Measurements from ENCODE around the gene NFIB.

DNA sequence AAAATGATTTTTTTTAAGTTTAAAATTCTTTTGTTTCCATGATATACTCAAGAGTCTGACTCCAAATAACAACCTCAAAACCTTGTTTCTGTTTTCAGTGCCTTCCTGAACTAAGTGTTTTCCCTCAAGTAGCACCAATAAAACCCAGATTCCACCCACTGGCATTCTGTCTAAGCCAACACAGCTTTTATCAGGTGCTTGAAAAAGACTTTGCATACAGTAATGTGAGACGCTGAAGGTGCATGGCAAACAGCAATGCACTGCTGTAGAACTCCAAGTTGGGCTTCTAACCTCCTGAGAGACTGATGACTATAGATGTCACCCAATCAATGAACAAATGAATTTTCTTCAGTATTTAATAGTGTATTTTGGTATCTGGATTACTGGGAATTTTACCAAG is 95.7 kb downstream of the NFIB start:
- TF ChIP-seq, protein P1, sequence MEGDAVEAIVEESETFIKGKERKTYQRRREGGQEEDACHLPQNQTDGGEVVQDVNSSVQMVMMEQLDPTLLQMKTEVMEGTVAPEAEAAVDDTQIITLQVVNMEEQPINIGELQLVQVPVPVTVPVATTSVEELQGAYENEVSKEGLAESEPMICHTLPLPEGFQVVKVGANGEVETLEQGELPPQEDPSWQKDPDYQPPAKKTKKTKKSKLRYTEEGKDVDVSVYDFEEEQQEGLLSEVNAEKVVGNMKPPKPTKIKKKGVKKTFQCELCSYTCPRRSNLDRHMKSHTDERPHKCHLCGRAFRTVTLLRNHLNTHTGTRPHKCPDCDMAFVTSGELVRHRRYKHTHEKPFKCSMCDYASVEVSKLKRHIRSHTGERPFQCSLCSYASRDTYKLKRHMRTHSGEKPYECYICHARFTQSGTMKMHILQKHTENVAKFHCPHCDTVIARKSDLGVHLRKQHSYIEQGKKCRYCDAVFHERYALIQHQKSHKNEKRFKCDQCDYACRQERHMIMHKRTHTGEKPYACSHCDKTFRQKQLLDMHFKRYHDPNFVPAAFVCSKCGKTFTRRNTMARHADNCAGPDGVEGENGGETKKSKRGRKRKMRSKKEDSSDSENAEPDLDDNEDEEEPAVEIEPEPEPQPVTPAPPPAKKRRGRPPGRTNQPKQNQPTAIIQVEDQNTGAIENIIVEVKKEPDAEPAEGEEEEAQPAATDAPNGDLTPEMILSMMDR (conservative IDR thresholded peaks at IDR 0.05 in 1 of 2, IDR thresholded peaks at IDR 0.05 in 1 of 2; ENCODE audit: extremely low read depth in 1 of 2, insufficient read depth in 1 of 2, low read depth in 1 of 2, low read length in 2 of 2), result no peak
- no peak for TF ChIP-seq EZH2 (IDR thresholded peaks at IDR 0.05; ENCODE audit: borderline replicate concordance, low read length)

All from mammary epithelial cell (primary cell).